Keratinocyte (primary cell): ENCODE data around the gene UBE2V1. TPM values are rescaled to one million over a fixed set of nuclear protein-coding genes. Genes with fewer than 3 reads are reported as not detected.

Experiments used
- DNase-seq: peaks from one replicate; pipeline ENCODE4 v3.0.0-alpha.2; 2011; ENCODE audit warnings: low read depth, missing footprints, low spot score
- FAIRE-seq: peaks from 2 replicates; lab custom pipeline; 2011; peaks lifted over from hg19 to GRCh38; lab: Jason Lieb, UNC
- H2AFZ ChIP-seq: 2 replicates; pipeline ENCODE4 v1.6.0; 2012; ENCODE audit warnings: low read length, control low read depth, inconsistent platforms; ENCODE audit not compliant: control insufficient read depth
- H3K27ac ChIP-seq: 2 replicates; pipeline ENCODE4 v1.5.1; 2011; ENCODE audit warnings: low read length; ENCODE audit not compliant: control insufficient read depth, insufficient read depth
- H3K27me3 ChIP-seq: 3 replicates; pipeline ENCODE4 v1.6.0; 2011; ENCODE audit warnings: low read length; ENCODE audit not compliant: control insufficient read depth, insufficient read depth; ENCODE audit errors: extremely low read depth
- H3K36me3 ChIP-seq, 2 experiments: 2 replicates in 1 of 2; 3 replicates in 1 of 2; pipeline ENCODE4 v1.5.1; 2011; ENCODE audit warnings: low read length in 2 of 2, mild to moderate bottlenecking in 1 of 2; ENCODE audit not compliant: control insufficient read depth in 2 of 2, insufficient read depth in 2 of 2; ENCODE audit errors: extremely low read depth in 1 of 2
- H3K4me1 ChIP-seq: 3 replicates; pipeline ENCODE4 v1.5.1; 2011; ENCODE audit warnings: low read length; ENCODE audit not compliant: control insufficient read depth, insufficient read depth; ENCODE audit errors: extremely low read depth
- H3K4me2 ChIP-seq: 3 replicates; pipeline ENCODE4 v1.6.0; 2011; ENCODE audit warnings: low read depth, low read length; ENCODE audit not compliant: control insufficient read depth, insufficient read depth; ENCODE audit errors: extremely low read depth
- H3K4me3 ChIP-seq, 3 experiments: fragments of 200-600 bp in 1 of 3; sonication (generic) in 1 of 3; 2 replicates in 2 of 3; 3 replicates in 1 of 3; pipeline ENCODE4 v1.5.1; 2011 to 2016; ENCODE audit warnings: low read length in 3 of 3, mild to moderate bottlenecking in 3 of 3, control low read depth in 2 of 3, inconsistent platforms in 1 of 3, low read depth in 1 of 3, mixed read lengths in 1 of 3, mixed run types in 1 of 3, moderate library complexity in 1 of 3; ENCODE audit not compliant: control insufficient read depth in 2 of 3, insufficient read depth in 2 of 3; ENCODE audit errors: extremely low read depth in 1 of 3
- H3K79me2 ChIP-seq: 2 replicates; pipeline ENCODE4 v1.6.0; 2012; ENCODE audit warnings: low read length; ENCODE audit not compliant: control insufficient read depth, insufficient read depth
- H3K9ac ChIP-seq: 3 replicates; pipeline ENCODE4 v1.6.0; 2011; ENCODE audit warnings: low read length; ENCODE audit not compliant: control insufficient read depth, insufficient read depth; ENCODE audit errors: extremely low read depth
- H3K9me1 ChIP-seq: 3 replicates; pipeline ENCODE4 v1.6.0; 2011; ENCODE audit warnings: low read length; ENCODE audit not compliant: control insufficient read depth, insufficient read depth; ENCODE audit errors: extremely low read depth
- H3K9me3 ChIP-seq: 2 replicates; pipeline ENCODE4 v1.5.1; 2012; ENCODE audit warnings: low read depth, low read length; ENCODE audit not compliant: control insufficient read depth
- H4K20me1 ChIP-seq: 3 replicates; pipeline ENCODE4 v1.6.0; 2011; ENCODE audit warnings: low read length; ENCODE audit not compliant: control insufficient read depth, insufficient read depth; ENCODE audit errors: extremely low read depth
- CTCF ChIP-seq, 3 experiments: IDR thresholded peaks in 1 of 3; conservative IDR thresholded peaks in 1 of 3; optimal IDR thresholded peaks in 1 of 3; 2 replicates in 2 of 3; 3 replicates in 1 of 3; pipeline versions ENCODE3 to v1.5.1; 2011; ENCODE audit warnings: low read length in 3 of 3, mild to moderate bottlenecking in 3 of 3, moderate library complexity in 2 of 3, control low read depth in 1 of 3, inconsistent platforms in 1 of 3; ENCODE audit not compliant: insufficient read depth in 2 of 3; ENCODE audit errors: extremely low read depth in 1 of 3
- EZH2 ChIP-seq: IDR thresholded peaks from one replicate; pipeline ENCODE4 v1.6.1; 2012; ENCODE audit warnings: inconsistent platforms, mild to moderate bottlenecking, low read length, moderate library complexity
- dilution Hi-C: fragments of 300-500 bp; cut with MboI; formaldehyde crosslinking; loops from one replicate; pipeline ENCODE4 v1.7.0; 2020; ENCODE audit warnings: low sequenced_read_pairs; ENCODE audit not compliant: extremely low pct_ligation_motif_present
- polyA plus RNA-seq, 5 experiments: library from polyadenylated mRNA; depleted of rRNA in 3 of 5; stranded (reverse) in 3 of 5; stranded (forward) in 1 of 5; unstranded in 1 of 5; fragments of >200 nt; gene quantifications; 1 replicate in 1 of 5; 2 replicates in 3 of 5; 3 replicates in 1 of 5; pipeline versions ENCODE4 v1.2.1 to v1.2.3, GENCODE V29; 2011 to 2012; ENCODE audit warnings: missing spikeins in 2 of 5, low read depth in 1 of 5, low replicate concordance in 1 of 5

The UBE2V1 gene
- polyA plus RNA-seq, 1 donor (not counting 4 experiments of a cell fraction or from before 2014, with no cell fraction given): 117 TPM

GRCh38 chr20:50077818-50078601 lies 34.9 kb downstream of the UBE2V1 start:
- DNase-seq (no peak), FAIRE-seq (no peak)
- H3K27me3 ChIP-seq: no peaks in the 10 kb centered on the region
- H3K27ac ChIP-seq: no peak overlapping the region
- H3K9ac ChIP-seq: no peak overlapping the region
- no peak for TF ChIP-seq EZH2
- no peak for TF ChIP-seq CTCF (optimal IDR thresholded peaks at IDR 0.05 in 1 of 3, IDR thresholded peaks at IDR 0.05 in 1 of 3, conservative IDR thresholded peaks at IDR 0.05 in 1 of 3; ENCODE audit: extremely low read depth in 1 of 3, insufficient read depth in 2 of 3, low read length in 3 of 3)
- no peaks in the 10 kb centered on the region for H3K9me3 ChIP-seq
- H2AFZ ChIP-seq: no peak overlapping the region
- no peak overlapping the region for H3K4me3 ChIP-seq
- no peaks in the 10 kb centered on the region for H3K4me1 ChIP-seq
- no peaks in the 10 kb centered on the region for H4K20me1 ChIP-seq
- H3K79me2 ChIP-seq: no peaks in the 10 kb centered on the region
- peaks cover 2 to 5% of the 10 kb centered on the region in 2 experiments for H3K36me3 ChIP-seq
- H3K9me1 ChIP-seq: no peaks in the 10 kb centered on the region
- H3K4me2 ChIP-seq: no peak overlapping the region
- dilution Hi-C loops: no loop called here

DNA sequence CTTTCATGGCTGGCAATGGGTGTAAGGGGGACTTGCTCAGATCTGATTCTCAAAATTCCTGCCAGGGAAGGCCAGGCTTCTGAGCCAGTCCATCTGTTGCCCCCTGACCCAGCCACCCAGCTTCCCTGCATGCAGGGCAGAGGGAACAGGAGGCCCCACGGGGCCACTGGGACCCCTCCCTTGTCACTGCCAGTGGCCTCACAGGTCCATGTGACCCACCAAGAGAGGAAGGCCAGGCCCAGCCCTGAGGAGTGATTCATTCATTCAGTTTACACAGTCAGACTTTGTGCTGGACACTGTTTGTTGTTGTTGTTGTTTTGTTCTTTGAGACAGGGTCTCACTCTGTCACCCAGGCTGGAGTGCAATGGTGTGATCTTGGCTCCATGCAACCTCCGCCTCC lies 39.5 kb downstream of the UBE2V1 start:
- Histone ChIP-seq H3K79me2 (no peaks in the 10 kb centered on the region), H2AFZ (no peak overlapping the region), H3K9ac (no peak overlapping the region), H4K20me1 (no peaks in the 10 kb centered on the region), H3K4me2 (no peak overlapping the region), H3K9me1 (no peaks in the 10 kb centered on the region), H3K27me3 (no peaks in the 10 kb centered on the region), H3K36me3 (no peaks in the 10 kb centered on the region), H3K9me3 (no peaks in the 10 kb centered on the region), H3K4me3 (no peak overlapping the region), H3K4me1 (peaks cover 7% of the 10 kb centered on the region), H3K27ac (no peak overlapping the region)
- DNase-seq: no peak
- TF ChIP-seq EZH2 (no peak), CTCF (optimal IDR thresholded peaks at IDR 0.05 in 1 of 3, IDR thresholded peaks at IDR 0.05 in 1 of 3, conservative IDR thresholded peaks at IDR 0.05 in 1 of 3; ENCODE audit: extremely low read depth in 1 of 3, insufficient read depth in 2 of 3, low read length in 3 of 3) (no peak)
- dilution Hi-C loops: no loop called here
- no peak for FAIRE-seq
